Peyer's patch (tissue), 4 donors: Measurements from ENCODE around the gene HDAC8.

Experiments used
- POLR2A ChIP-seq, 2 donors: fragments of 450-650 bp; IDR thresholded peaks; one replicate each; pipeline ENCODE4 v1.5.1; 2017; ENCODE audit warnings: antibody characterized with exemption in 2 of 2, mild to moderate bottlenecking in 2 of 2, moderate library complexity in 2 of 2
- TF ChIP-seq, protein P1 (sequence below), 6 experiments: fragments of 450-650 bp in 4 of 6; fragments of 200-600 bp in 2 of 6; sonication (generic) in 1 of 6; IDR thresholded peaks; one replicate each; pipeline ENCODE4 v1.5.1; 2017 to 2019; ENCODE audit warnings: antibody characterized with exemption in 6 of 6, mild to moderate bottlenecking in 3 of 6, moderate library complexity in 1 of 6

DNA sequence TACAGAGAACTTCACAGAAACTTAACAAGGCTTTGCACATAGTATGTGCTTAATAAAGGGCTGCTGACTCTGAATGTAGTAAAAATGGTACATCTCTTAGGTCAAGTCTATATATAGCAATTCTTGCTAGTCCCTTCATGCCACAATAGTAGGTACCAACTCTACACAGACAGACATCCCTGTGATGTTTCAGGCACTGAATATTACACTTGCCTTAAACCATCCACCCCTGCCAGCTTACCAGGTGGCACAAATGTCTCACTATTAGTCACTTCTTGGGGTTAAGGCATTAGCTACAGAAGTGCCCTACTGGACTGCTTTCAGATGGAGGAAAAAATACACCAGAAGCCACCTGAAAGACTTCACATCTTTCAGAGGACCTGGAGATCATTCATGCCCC is 180.6 kb downstream of the HDAC8 start:
- TF ChIP-seq, protein P1, sequence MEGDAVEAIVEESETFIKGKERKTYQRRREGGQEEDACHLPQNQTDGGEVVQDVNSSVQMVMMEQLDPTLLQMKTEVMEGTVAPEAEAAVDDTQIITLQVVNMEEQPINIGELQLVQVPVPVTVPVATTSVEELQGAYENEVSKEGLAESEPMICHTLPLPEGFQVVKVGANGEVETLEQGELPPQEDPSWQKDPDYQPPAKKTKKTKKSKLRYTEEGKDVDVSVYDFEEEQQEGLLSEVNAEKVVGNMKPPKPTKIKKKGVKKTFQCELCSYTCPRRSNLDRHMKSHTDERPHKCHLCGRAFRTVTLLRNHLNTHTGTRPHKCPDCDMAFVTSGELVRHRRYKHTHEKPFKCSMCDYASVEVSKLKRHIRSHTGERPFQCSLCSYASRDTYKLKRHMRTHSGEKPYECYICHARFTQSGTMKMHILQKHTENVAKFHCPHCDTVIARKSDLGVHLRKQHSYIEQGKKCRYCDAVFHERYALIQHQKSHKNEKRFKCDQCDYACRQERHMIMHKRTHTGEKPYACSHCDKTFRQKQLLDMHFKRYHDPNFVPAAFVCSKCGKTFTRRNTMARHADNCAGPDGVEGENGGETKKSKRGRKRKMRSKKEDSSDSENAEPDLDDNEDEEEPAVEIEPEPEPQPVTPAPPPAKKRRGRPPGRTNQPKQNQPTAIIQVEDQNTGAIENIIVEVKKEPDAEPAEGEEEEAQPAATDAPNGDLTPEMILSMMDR (IDR thresholded peaks at IDR 0.05): no peak
- no peak for TF ChIP-seq POLR2A (IDR thresholded peaks at IDR 0.05)
